ENCODE measurements around the gene HMGN2. TPM values are rescaled to one million over a fixed set of nuclear protein-coding genes. Genes with fewer than 3 reads are reported as not detected.

Gene HMGN2
- total RNA-seq, 4 donors from 2014 or later = 105 to 312 (median 243) TPM

- Histone ChIP-seq H3K27me3 (no peaks in the 10 kb centered on the region), H3K4me1 (peaks cover 35 to 61% (median 44%) of the 10 kb centered on the region in 3 donors), H3K27ac (peak overlapping the region; percentile 99 to 100 (median 99)), H3K9me3 (no peaks in the 10 kb centered on the region), H3K36me3 (peaks cover 0 to 44% (median 2%) of the 10 kb centered on the region in 3 donors), H3K4me3 (peak overlapping the region in 3 of 4 donors; percentile 87 to 100 (median 88))
- intact Hi-C loops (cut with DNase I) = no loop called here
- TF ChIP-seq CTCF (IDR thresholded peaks at IDR 0.05) = no peak
- WGBS, 2 donors = 18 to 41% methylated on average over 14 of the region's 14 CpGs
- DNase-seq = no peak
Measured at GRCh38 chr1:26470878-26471497, 1.3 kb upstream of the HMGN2 start.

GRCh38 chr1:26471498-26472319 is 531 bp upstream of the HMGN2 start:
- Histone ChIP-seq H3K27me3 (no peaks in the 10 kb centered on the region), H3K27ac (peak overlapping the region; percentile 99 to 100 (median 99)), H3K9me3 (no peaks in the 10 kb centered on the region), H3K36me3 (peaks cover 0 to 44% (median 4%) of the 10 kb centered on the region in 3 donors), H3K4me3 (peak overlapping the region; percentile 87 to 100 (median 92)), H3K4me1 (peaks cover 35 to 61% (median 44%) of the 10 kb centered on the region in 3 donors)
- no peak for TF ChIP-seq CTCF (IDR thresholded peaks at IDR 0.05)
- intact Hi-C loops (cut with DNase I) = no loop called here
- 0 to 1% methylated on average over 10 to 16 of the region's 52 CpGs for WGBS, 2 donors
- DNase-seq = no peak

GRCh38 chr1:26472901-26473845 is 933 bp downstream of the HMGN2 start:
- peaks cover 35 to 57% (median 41%) of the 10 kb centered on the region in 3 donors for H3K4me1 ChIP-seq
- intact Hi-C loops (cut with DNase I) = no loop called here
- peaks cover 0 to 43% (median 4%) of the 10 kb centered on the region in 3 donors for H3K36me3 ChIP-seq
- WGBS, 2 donors = 7 to 8% methylated on average over 31 to 32 of the region's 71 CpGs
- peak overlapping the region; percentile 99 to 100 (median 99) for H3K27ac ChIP-seq
- TF ChIP-seq CTCF (IDR thresholded peaks at IDR 0.05) (no peak), POLR2A (IDR thresholded peaks at IDR 0.05) (peak in 2 of 4 donors; percentile 31 to 76)
- H3K27me3 ChIP-seq = no peaks in the 10 kb centered on the region
- peak overlapping the region; percentile 87 to 100 (median 92) for H3K4me3 ChIP-seq
- DNase-seq = peak; percentile 69
- no peaks in the 10 kb centered on the region for H3K9me3 ChIP-seq

- Histone ChIP-seq H3K36me3 (peaks cover 0 to 56% (median 4%) of the 10 kb centered on the region in 3 donors), H3K27ac (no peak overlapping the region), H3K4me3 (no peak overlapping the region), H3K4me1 (peaks cover 24 to 41% (median 26%) of the 10 kb centered on the region in 3 donors), H3K9me3 (no peaks in the 10 kb centered on the region), H3K27me3 (no peaks in the 10 kb centered on the region)
- 94 to 97% methylated on average over 1 of the region's 1 CpG for WGBS, 2 donors
- intact Hi-C loops (cut with DNase I) = no loop called here
- DNase-seq = no peak
- TF ChIP-seq CTCF (IDR thresholded peaks at IDR 0.05) = no peak
- no peak for TF ChIP-seq POLR2A (IDR thresholded peaks at IDR 0.05)
Measured at GRCh38 chr1:26474818-26475217, 2.6 kb downstream of the HMGN2 start.
